Spleen (tissue), 11 donors: Measurements from ENCODE around the gene NXPH4. TPM values are rescaled to one million over a fixed set of nuclear protein-coding genes. Genes with fewer than 3 reads are reported as not detected.

Source experiments
- DNase-seq: peaks from one replicate; pipeline ENCODE4 v3.0.0-alpha.2; 2020
- H3K27ac ChIP-seq, 8 donors: fragments of 200-600 bp; sonication (generic) in 7 of 8; 1 replicate in 4 of 8; 2 replicates in 4 of 8; pipeline versions ENCODE4 v1.5.0 to v1.8.0; 2016 to 2021; ENCODE audit warnings: inconsistent platforms in 4 of 8, mild to moderate bottlenecking in 4 of 8, moderate library complexity in 1 of 8
- H3K27me3 ChIP-seq, 7 donors: fragments of 200-600 bp; sonication (generic) in 6 of 7; replicated peaks in 1 of 7; 1 replicate in 4 of 7; 2 replicates in 3 of 7; pipeline versions ENCODE4 v1.5.0 to v1.8.0; 2016 to 2021; ENCODE audit warnings: inconsistent platforms in 3 of 7, mild to moderate bottlenecking in 1 of 7
- H3K36me3 ChIP-seq, 6 donors: fragments of 200-600 bp; sonication (generic) in 5 of 6; 1 replicate in 4 of 6; 2 replicates in 2 of 6; pipeline versions ENCODE4 v1.5.0 to v1.8.0; 2016 to 2021; ENCODE audit warnings: inconsistent platforms in 2 of 6
- H3K4me1 ChIP-seq, 6 donors: fragments of 200-600 bp; sonication (generic) in 5 of 6; 1 replicate in 3 of 6; 2 replicates in 3 of 6; pipeline versions ENCODE4 v1.5.0 to v1.8.0; 2016 to 2021; ENCODE audit warnings: inconsistent platforms in 3 of 6
- H3K4me3 ChIP-seq, 8 donors: fragments of 200-600 bp; sonication (generic) in 7 of 8; 1 replicate in 4 of 8; 2 replicates in 4 of 8; pipeline versions ENCODE4 v1.5.0 to v1.8.0; 2016 to 2021; ENCODE audit warnings: inconsistent platforms in 4 of 8, mild to moderate bottlenecking in 4 of 8, moderate library complexity in 2 of 8
- H3K9me3 ChIP-seq, 8 donors: fragments of 200-600 bp; sonication (generic) in 7 of 8; 1 replicate in 4 of 8; 2 replicates in 4 of 8; pipeline versions ENCODE4 v1.5.0 to v1.8.0; 2016 to 2021; ENCODE audit warnings: inconsistent platforms in 4 of 8
- CTCF ChIP-seq, 11 experiments: fragments of 200-600 bp in 7 of 11; fragments of 450-650 bp in 4 of 11; sonication (generic) in 4 of 11; IDR thresholded peaks in 8 of 11; conservative IDR thresholded peaks in 3 of 11; 1 replicate in 7 of 11; 2 replicates in 4 of 11; pipeline versions ENCODE4 v1.4.0 to v1.8.0; 2016 to 2021; ENCODE audit warnings: antibody characterized with exemption in 11 of 11, inconsistent platforms in 4 of 11, mild to moderate bottlenecking in 1 of 11
- POLR2A ChIP-seq, 3 donors: fragments of 450-650 bp; IDR thresholded peaks; one replicate each; pipeline ENCODE4 v1.5.1; 2017; ENCODE audit warnings: antibody characterized with exemption in 3 of 3, mild to moderate bottlenecking in 1 of 3
- POLR2AphosphoS5 ChIP-seq, 3 donors: sonication (generic); formaldehyde crosslinking; IDR thresholded peaks; one replicate each; pipeline ENCODE4 v1.5.1; 2017; ENCODE audit warnings: antibody characterized with exemption in 3 of 3
- WGBS, 5 donors: extraction: QIAGEN DNeasy Blood & Tissue Kit in 3 of 5; methylation state at CpG; one replicate each; pipeline versions ENCODE4 v1.1.5 to v1.1.7; 2013 to 2018; 5-methylcytosine and 5-hydroxymethylcytosine counted together
- intact Hi-C: fragments of 100-400 bp; cut with DNase I; formaldehyde crosslinking; loops from one replicate; pipeline ENCODE4 v1.15.0; 2023; ENCODE audit warnings: low total_unique reads
- polyA plus RNA-seq, 3 donors: library from polyadenylated mRNA; stranded (reverse); fragments of 200-250 nt; gene quantifications; one replicate each; pipeline ENCODE4 v1.2.1, GENCODE V29; 2013
- total RNA-seq, 7 donors: library from RNA; depleted of rRNA in 3 of 7; stranded (reverse); fragments of >200 nt in 3 of 7; fragmentation: NEBNext Ultra II Directional in 4 of 7; extraction: Animal tissue kit (Norgen Biotek cat#: 25700) in 4 of 7; gene quantifications; one replicate each; pipeline versions ENCODE4 v1.1.0 to v1.2.1, GENCODE V29; 2016 to 2021
- donor health status: healthy with polysubstance abuse.
- donor health status: DM: no; HTN: no; CAD: no; lungs with moderate emphysema.
- donor health status: DM: no; HTN: no; CAD: no.
- donor health status: Bipolar disorder and iron deficiency.
- donor health status: healthy.
- donor health status: DM: no; HTN: no; CAD: no.
- donor health status: DM: yes; HTN: yes; CAD: no.

NXPH4 gene
- total and polyA plus RNA-seq, 10 donors = 0.11 to 0.60 (median 0.23) TPM; not detected in 4

GRCh38 chr12:57205186-57205585 is 11.4 kb upstream of the NXPH4 start:
- no peak overlapping the region for H3K27ac ChIP-seq
- WGBS, 5 donors = 91 to 97% (median 95%) methylated on average over 6 to 26 of the region's 26 CpGs
- no peak overlapping the region for H3K4me3 ChIP-seq
- H3K27me3 ChIP-seq = no peaks in the 10 kb centered on the region
- intact Hi-C loops = no loop called here
- no peaks in the 10 kb centered on the region for H3K4me1 ChIP-seq
- no peak for DNase-seq
- TF ChIP-seq CTCF (IDR thresholded peaks at IDR 0.05 in 8 of 11, conservative IDR thresholded peaks at IDR 0.05 in 3 of 11) = no peak
- no peaks in the 10 kb centered on the region for H3K9me3 ChIP-seq
- peaks cover 0 to 100% (median 24%) of the 10 kb centered on the region in 6 donors for H3K36me3 ChIP-seq

- Histone ChIP-seq H3K4me1 (no peaks in the 10 kb centered on the region), H3K27me3 (no peaks in the 10 kb centered on the region), H3K36me3 (peaks cover 0 to 100% (median 23%) of the 10 kb centered on the region in 6 donors), H3K9me3 (no peaks in the 10 kb centered on the region), H3K27ac (no peak overlapping the region), H3K4me3 (no peak overlapping the region)
- no peak for DNase-seq
- TF ChIP-seq POLR2A (IDR thresholded peaks at IDR 0.05) (no peak), CTCF (IDR thresholded peaks at IDR 0.05 in 8 of 11, conservative IDR thresholded peaks at IDR 0.05 in 3 of 11) (no peak), POLR2AphosphoS5 (IDR thresholded peaks at IDR 0.05) (no peak)
- 78 to 86% (median 83%) methylated on average over 7 of the region's 7 CpGs for WGBS, 5 donors
- intact Hi-C loops = no loop called here
These were observed 10.7 kb upstream of the NXPH4 start for GRCh38 chr12:57205931-57206330.

GRCh38 chr12:57207731-57208630 is 8.6 kb upstream of the NXPH4 start:
- H3K27ac ChIP-seq = no peak overlapping the region

More at GRCh38 chr12:57207731-57208630, 8.6 kb upstream of the NXPH4 start:
- Histone ChIP-seq H3K4me1 (peaks cover 0 to 5% (median under 1%) of the 10 kb centered on the region in 6 donors), H3K4me3 (no peak overlapping the region), H3K36me3 (peaks cover 0 to 100% (median 14%) of the 10 kb centered on the region in 6 donors), H3K27me3 (peaks cover 0 to 10% (median 0%) of the 10 kb centered on the region in 7 donors), H3K9me3 (no peaks in the 10 kb centered on the region)
- DNase-seq = no peak
- intact Hi-C loops = no loop called here
- 85 to 92% (median 88%) methylated on average over 24 to 29 of the region's 29 CpGs for WGBS, 5 donors
- TF ChIP-seq POLR2A (IDR thresholded peaks at IDR 0.05) = no peak
- TF ChIP-seq POLR2AphosphoS5 (IDR thresholded peaks at IDR 0.05) = peak in 1 of 3 donors; percentile 51
- no peak for TF ChIP-seq CTCF (IDR thresholded peaks at IDR 0.05 in 8 of 11, conservative IDR thresholded peaks at IDR 0.05 in 3 of 11)
